GM23338 (cell line): ENCODE measurements around the gene PTAR1. TPM values are rescaled to one million over a fixed set of nuclear protein-coding genes. Genes with fewer than 3 reads are reported as not detected.

Experiments used
- ATAC-seq: fragments of 200-7000 bp; cut with Tn5 transposase; 3 replicates; pipeline ENCODE4 v1.9.1; 2020
- DNase-seq: peaks from one replicate; pipeline ENCODE4 v3.0.0-alpha.2; 2015; ENCODE audit warnings: low spot score
- H2AFZ ChIP-seq: fragments of 200-600 bp; sonication (generic); 2 replicates; pipeline ENCODE4 v1.8.0; 2016; ENCODE audit warnings: antibody characterized with exemption, mild to moderate bottlenecking, moderate library complexity
- H3F3A ChIP-seq: fragments of 200-600 bp; sonication (generic); replicated peaks from 2 replicates; pipeline ENCODE4 v1.8.0; 2017; ENCODE audit warnings: antibody characterized with exemption, mixed run types, low read depth
- H3K27ac ChIP-seq: fragments of 200-600 bp; sonication (generic); 2 replicates; pipeline ENCODE4 v1.6.1; 2016; ENCODE audit warnings: low read depth
- H3K27me3 ChIP-seq: fragments of 200-600 bp; sonication (generic); 2 replicates; pipeline ENCODE4 v1.8.0; 2016; ENCODE audit warnings: mild to moderate bottlenecking, mixed run types, moderate library complexity; ENCODE audit not compliant: insufficient read depth
- H3K36me3 ChIP-seq: fragments of 200-600 bp; sonication (generic); 2 replicates; pipeline ENCODE4 v1.8.0; 2016; ENCODE audit warnings: mild to moderate bottlenecking; ENCODE audit not compliant: insufficient read depth
- H3K4me1 ChIP-seq: fragments of 200-600 bp; sonication (generic); 2 replicates; pipeline ENCODE4 v1.8.0; 2016; ENCODE audit warnings: mild to moderate bottlenecking, moderate library complexity; ENCODE audit not compliant: insufficient read depth
- H3K4me2 ChIP-seq: fragments of 200-600 bp; sonication (generic); 2 replicates; pipeline ENCODE4 v1.7.1; 2017; ENCODE audit warnings: mixed run types
- H3K4me3 ChIP-seq: fragments of 200-600 bp; sonication (generic); 2 replicates; pipeline ENCODE4 v1.6.1; 2016; ENCODE audit warnings: mixed run types
- H3K79me2 ChIP-seq: fragments of 200-600 bp; sonication (generic); replicated peaks from 2 replicates; pipeline ENCODE4 v1.8.0; 2017; ENCODE audit warnings: mild to moderate bottlenecking; ENCODE audit not compliant: insufficient read depth
- H3K9me2 ChIP-seq: fragments of 200-600 bp; sonication (generic); 2 replicates; pipeline ENCODE4 v1.8.0; 2017; ENCODE audit not compliant: insufficient read depth
- H4K20me1 ChIP-seq: fragments of 200-600 bp; sonication (generic); replicated peaks from 2 replicates; pipeline ENCODE4 v1.8.0; 2017; ENCODE audit warnings: mild to moderate bottlenecking; ENCODE audit not compliant: insufficient read depth
- H3K27ac Mint-ChIP-seq: 2 replicates; pipeline ENCODE4 v1.8.0; 2020; ENCODE audit warnings: inconsistent platforms, mild to moderate bottlenecking, moderate library complexity, mixed read lengths
- H3K27me3 Mint-ChIP-seq: 3 replicates; pipeline ENCODE4 v1.8.0; 2022; ENCODE audit warnings: low read depth, mild to moderate bottlenecking, moderate library complexity, mixed read lengths, inconsistent platforms; ENCODE audit not compliant: insufficient read depth, poor library complexity
- H3K36me3 Mint-ChIP-seq: 3 replicates; pipeline ENCODE4 v1.8.0; 2021; ENCODE audit warnings: low read depth, mild to moderate bottlenecking, inconsistent platforms, moderate library complexity, mixed read lengths
- H3K4me1 Mint-ChIP-seq: 3 replicates; pipeline ENCODE4 v1.8.0; 2020; ENCODE audit warnings: mild to moderate bottlenecking, inconsistent platforms, mixed read lengths
- H3K4me3 Mint-ChIP-seq: 3 replicates; pipeline ENCODE4 v1.8.0; 2021; ENCODE audit warnings: moderate library complexity, mild to moderate bottlenecking, inconsistent platforms, mixed read lengths
- H3K9me3 Mint-ChIP-seq: 3 replicates; pipeline ENCODE4 v1.8.0; 2020; ENCODE audit warnings: moderate library complexity, mild to moderate bottlenecking, inconsistent platforms, mixed read lengths
- EZH2 ChIP-seq: fragments of 200-600 bp; sonication (generic); IDR thresholded peaks from one replicate; pipeline ENCODE4 v1.8.0; 2017; ENCODE audit warnings: antibody characterized with exemption, mild to moderate bottlenecking, low read depth; ENCODE audit not compliant: unreplicated experiment
- EZH2phosphoT487 ChIP-seq: fragments of 200-600 bp; sonication (generic); IDR thresholded peaks from one replicate; pipeline ENCODE4 v1.8.1; 2018; ENCODE audit warnings: antibody characterized with exemption; ENCODE audit not compliant: unreplicated experiment
- NANOG ChIP-seq: IDR thresholded peaks from 2 replicates; pipeline ENCODE4 v1.6.1; 2016; ENCODE audit warnings: antibody characterized with exemption, borderline replicate concordance
- POLR2AphosphoS5 ChIP-seq: IDR thresholded peaks from 2 replicates; pipeline ENCODE4 v1.6.1; 2016; ENCODE audit warnings: antibody characterized with exemption, low read depth
- REST ChIP-seq: IDR thresholded peaks from one replicate; pipeline ENCODE4 v1.6.1; 2018; ENCODE audit warnings: antibody characterized with exemption; ENCODE audit not compliant: unreplicated experiment
- ZNF114 ChIP-seq: fragments of 250-450 bp; sonication (Bioruptor Pico); IDR thresholded peaks from 2 replicates; pipeline ENCODE4 v1.5.0; 2020; ENCODE audit warnings: mild to moderate bottlenecking, moderate library complexity
- polyA plus RNA-seq: library from polyadenylated mRNA; unstranded; fragments of >200 nt; fragmentation: Nextera tagmentation; extraction: Ambion mirVana; gene quantifications from 2 replicates; pipeline ENCODE4 v1.2.1, GENCODE V29; 2016
- total RNA-seq: library from RNA; depleted of rRNA; stranded (reverse); fragments of >200 nt; shearing (Covaris generic); gene quantifications from 2 replicates; pipeline ENCODE4 v1.2.3, GENCODE V29; 2014
- TF ChIP-seq, protein P1 (sequence below): fragments of 250-450 bp; sonication (Bioruptor Pico); IDR thresholded peaks from 2 replicates; pipeline ENCODE4 v1.5.0; 2020; ENCODE audit warnings: mild to moderate bottlenecking, moderate library complexity
- TF ChIP-seq, protein P2 (sequence below), 2 experiments: fragments of 200-600 bp in 1 of 2; sonication (generic) in 1 of 2; conservative IDR thresholded peaks; 2 replicates each; pipeline versions ENCODE4 v1.5.1 to v1.6.1; 2016 to 2017; ENCODE audit warnings: antibody characterized with exemption in 2 of 2, low read depth in 2 of 2, mild to moderate bottlenecking in 2 of 2, moderate library complexity in 1 of 2

The PTAR1 gene
- total and polyA plus RNA-seq, 2 experiments from 2014 or later: 35.2 to 219 TPM

DNA sequence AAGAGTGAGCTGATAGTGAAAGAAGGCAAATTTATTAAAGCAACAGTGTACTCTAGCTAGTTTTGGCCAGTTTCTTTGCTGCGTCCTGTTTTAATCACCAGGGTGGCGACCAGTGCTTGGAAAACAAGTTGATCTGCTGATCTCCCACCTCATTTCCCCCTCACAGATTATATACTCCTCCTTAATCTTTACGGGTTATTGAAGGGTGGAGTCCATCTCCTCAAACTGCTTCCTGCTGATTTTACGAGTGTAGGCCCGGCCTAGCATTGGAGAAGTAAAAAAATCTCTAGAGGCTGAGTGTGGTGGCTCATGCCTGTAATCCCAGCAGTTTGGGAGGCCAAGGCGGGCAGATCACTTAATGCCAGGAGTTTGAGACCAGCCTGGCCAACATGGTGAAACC, 46.8 kb upstream of the PTAR1 start:
- Histone ChIP-seq H3K27ac (no peak overlapping the region), H3K27me3 (no peaks in the 10 kb centered on the region), H3K9me2 (peaks cover 15% of the 10 kb centered on the region), H3K4me2 (no peak overlapping the region), H3K4me1 (no peaks in the 10 kb centered on the region), H3K79me2 (no peaks in the 10 kb centered on the region), H3K4me3 (no peak overlapping the region), H3F3A (no peaks in the 10 kb centered on the region), H3K36me3 (no peaks in the 10 kb centered on the region), H4K20me1 (no peaks in the 10 kb centered on the region), H2AFZ (peak overlapping the region; percentile 60; the same call in 1 of the 2 replicates)
- ATAC-seq: no peak
- H3K27ac Mint-ChIP-seq: no peak overlapping the region
- H3K36me3 Mint-ChIP-seq: no peaks in the 10 kb centered on the region
- H3K4me1 Mint-ChIP-seq: peaks cover 4% of the 10 kb centered on the region; the same call in 2 of the 3 replicates
- no peak for DNase-seq
- TF ChIP-seq REST (no peak), POLR2AphosphoS5 (no peak), EZH2phosphoT487 (no peak), NANOG (no peak), ZNF114 (no peak), EZH2 (no peak)
- TF ChIP-seq, protein P1, sequence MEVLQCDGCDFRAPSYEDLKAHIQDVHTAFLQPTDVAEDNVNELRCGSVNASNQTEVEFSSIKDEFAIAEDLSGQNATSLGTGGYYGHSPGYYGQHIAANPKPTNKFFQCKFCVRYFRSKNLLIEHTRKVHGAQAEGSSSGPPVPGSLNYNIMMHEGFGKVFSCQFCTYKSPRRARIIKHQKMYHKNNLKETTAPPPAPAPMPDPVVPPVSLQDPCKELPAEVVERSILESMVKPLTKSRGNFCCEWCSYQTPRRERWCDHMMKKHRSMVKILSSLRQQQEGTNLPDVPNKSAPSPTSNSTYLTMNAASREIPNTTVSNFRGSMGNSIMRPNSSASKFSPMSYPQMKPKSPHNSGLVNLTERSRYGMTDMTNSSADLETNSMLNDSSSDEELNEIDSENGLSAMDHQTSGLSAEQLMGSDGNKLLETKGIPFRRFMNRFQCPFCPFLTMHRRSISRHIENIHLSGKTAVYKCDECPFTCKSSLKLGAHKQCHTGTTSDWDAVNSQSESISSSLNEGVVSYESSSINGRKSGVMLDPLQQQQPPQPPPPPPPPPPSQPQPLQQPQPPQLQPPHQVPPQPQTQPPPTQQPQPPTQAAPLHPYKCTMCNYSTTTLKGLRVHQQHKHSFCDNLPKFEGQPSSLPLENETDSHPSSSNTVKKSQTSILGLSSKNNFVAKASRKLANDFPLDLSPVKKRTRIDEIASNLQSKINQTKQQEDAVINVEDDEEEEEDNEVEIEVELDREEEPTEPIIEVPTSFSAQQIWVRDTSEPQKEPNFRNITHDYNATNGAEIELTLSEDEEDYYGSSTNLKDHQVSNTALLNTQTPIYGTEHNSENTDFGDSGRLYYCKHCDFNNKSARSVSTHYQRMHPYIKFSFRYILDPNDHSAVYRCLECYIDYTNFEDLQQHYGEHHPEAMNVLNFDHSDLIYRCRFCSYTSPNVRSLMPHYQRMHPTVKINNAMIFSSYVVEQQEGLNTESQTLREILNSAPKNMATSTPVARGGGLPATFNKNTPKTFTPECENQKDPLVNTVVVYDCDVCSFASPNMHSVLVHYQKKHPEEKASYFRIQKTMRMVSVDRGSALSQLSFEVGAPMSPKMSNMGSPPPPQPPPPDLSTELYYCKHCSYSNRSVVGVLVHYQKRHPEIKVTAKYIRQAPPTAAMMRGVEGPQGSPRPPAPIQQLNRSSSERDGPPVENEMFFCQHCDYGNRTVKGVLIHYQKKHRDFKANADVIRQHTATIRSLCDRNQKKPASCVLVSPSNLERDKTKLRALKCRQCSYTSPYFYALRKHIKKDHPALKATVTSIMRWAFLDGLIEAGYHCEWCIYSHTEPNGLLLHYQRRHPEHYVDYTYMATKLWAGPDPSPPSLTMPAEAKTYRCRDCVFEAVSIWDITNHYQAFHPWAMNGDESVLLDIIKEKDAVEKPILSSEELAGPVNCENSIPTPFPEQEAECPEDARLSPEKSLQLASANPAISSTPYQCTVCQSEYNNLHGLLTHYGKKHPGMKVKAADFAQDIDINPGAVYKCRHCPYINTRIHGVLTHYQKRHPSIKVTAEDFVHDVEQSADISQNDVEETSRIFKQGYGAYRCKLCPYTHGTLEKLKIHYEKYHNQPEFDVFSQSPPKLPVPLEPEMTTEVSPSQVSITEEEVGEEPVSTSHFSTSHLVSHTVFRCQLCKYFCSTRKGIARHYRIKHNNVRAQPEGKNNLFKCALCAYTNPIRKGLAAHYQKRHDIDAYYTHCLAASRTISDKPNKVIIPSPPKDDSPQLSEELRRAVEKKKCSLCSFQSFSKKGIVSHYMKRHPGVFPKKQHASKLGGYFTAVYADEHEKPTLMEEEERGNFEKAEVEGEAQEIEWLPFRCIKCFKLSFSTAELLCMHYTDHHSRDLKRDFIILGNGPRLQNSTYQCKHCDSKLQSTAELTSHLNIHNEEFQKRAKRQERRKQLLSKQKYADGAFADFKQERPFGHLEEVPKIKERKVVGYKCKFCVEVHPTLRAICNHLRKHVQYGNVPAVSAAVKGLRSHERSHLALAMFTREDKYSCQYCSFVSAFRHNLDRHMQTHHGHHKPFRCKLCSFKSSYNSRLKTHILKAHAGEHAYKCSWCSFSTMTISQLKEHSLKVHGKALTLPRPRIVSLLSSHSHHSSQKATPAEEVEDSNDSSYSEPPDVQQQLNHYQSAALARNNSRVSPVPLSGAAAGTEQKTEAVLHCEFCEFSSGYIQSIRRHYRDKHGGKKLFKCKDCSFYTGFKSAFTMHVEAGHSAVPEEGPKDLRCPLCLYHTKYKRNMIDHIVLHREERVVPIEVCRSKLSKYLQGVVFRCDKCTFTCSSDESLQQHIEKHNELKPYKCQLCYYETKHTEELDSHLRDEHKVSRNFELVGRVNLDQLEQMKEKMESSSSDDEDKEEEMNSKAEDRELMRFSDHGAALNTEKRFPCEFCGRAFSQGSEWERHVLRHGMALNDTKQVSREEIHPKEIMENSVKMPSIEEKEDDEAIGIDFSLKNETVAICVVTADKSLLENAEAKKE: no peak
- TF ChIP-seq, protein P2, sequence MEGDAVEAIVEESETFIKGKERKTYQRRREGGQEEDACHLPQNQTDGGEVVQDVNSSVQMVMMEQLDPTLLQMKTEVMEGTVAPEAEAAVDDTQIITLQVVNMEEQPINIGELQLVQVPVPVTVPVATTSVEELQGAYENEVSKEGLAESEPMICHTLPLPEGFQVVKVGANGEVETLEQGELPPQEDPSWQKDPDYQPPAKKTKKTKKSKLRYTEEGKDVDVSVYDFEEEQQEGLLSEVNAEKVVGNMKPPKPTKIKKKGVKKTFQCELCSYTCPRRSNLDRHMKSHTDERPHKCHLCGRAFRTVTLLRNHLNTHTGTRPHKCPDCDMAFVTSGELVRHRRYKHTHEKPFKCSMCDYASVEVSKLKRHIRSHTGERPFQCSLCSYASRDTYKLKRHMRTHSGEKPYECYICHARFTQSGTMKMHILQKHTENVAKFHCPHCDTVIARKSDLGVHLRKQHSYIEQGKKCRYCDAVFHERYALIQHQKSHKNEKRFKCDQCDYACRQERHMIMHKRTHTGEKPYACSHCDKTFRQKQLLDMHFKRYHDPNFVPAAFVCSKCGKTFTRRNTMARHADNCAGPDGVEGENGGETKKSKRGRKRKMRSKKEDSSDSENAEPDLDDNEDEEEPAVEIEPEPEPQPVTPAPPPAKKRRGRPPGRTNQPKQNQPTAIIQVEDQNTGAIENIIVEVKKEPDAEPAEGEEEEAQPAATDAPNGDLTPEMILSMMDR (conservative IDR thresholded peaks at IDR 0.05; ENCODE audit: low read depth in 2 of 2): no peak
- H3K9me3 Mint-ChIP-seq: no peaks in the 10 kb centered on the region
- H3K4me3 Mint-ChIP-seq: no peak overlapping the region
- H3K27me3 Mint-ChIP-seq: no peaks in the 10 kb centered on the region
